HepG2 (cell line): ENCODE measurements around the gene KRTCAP3. TPM values are rescaled to one million over a fixed set of nuclear protein-coding genes. Genes with fewer than 3 reads are reported as not detected.

Source experiments
- AGO1 ChIP-seq: fragments of 200-400 bp; formaldehyde crosslinking; IDR thresholded peaks from 2 replicates; pipeline ENCODE4 v1.6.1; 2017; ENCODE audit warnings: mild to moderate bottlenecking, low read depth, low read length, moderate library complexity; ENCODE audit not compliant: poor library complexity, severe bottlenecking
- ARNT2 ChIP-seq: sonication (generic); formaldehyde crosslinking; IDR thresholded peaks from 2 replicates; pipeline ENCODE4 v1.8.0; 2022; ENCODE audit warnings: mild to moderate bottlenecking, low read depth, missing genetic modification reagents, moderate library complexity
- HNRNPUL1 ChIP-seq: fragments of 200-400 bp; formaldehyde crosslinking; IDR thresholded peaks from 2 replicates; pipeline ENCODE4 v1.6.1; 2017; ENCODE audit warnings: low read depth, mild to moderate bottlenecking, low read length, moderate library complexity
- IRF1 ChIP-seq: sonication (generic); formaldehyde crosslinking; IDR thresholded peaks from 2 replicates; pipeline ENCODE4 v1.4.0; 2020; ENCODE audit warnings: low read depth, mild to moderate bottlenecking, missing genetic modification reagents
- MEIS2 ChIP-seq: sonication (generic); formaldehyde crosslinking; IDR thresholded peaks from 2 replicates; pipeline ENCODE4 v1.9.0; 2021; ENCODE audit warnings: mild to moderate bottlenecking, missing genetic modification reagents
- NFATC3 ChIP-seq: sonication (generic); formaldehyde crosslinking; IDR thresholded peaks from 2 replicates; pipeline ENCODE4 v1.5.1; 2020; ENCODE audit warnings: mild to moderate bottlenecking, missing genetic modification reagents
- NR1H2 ChIP-seq: sonication (generic); formaldehyde crosslinking; IDR thresholded peaks from 2 replicates; pipeline ENCODE4 v1.8.1; 2022; ENCODE audit warnings: low read depth, missing genetic modification reagents, borderline replicate concordance
- PHF8 ChIP-seq: sonication (generic); formaldehyde crosslinking; IDR thresholded peaks from 2 replicates; pipeline ENCODE4 v1.5.0; 2020; ENCODE audit warnings: missing genetic modification reagents
- PRDM10 ChIP-seq: sonication (generic); formaldehyde crosslinking; IDR thresholded peaks from 2 replicates; pipeline ENCODE4 v1.4.0; 2020; ENCODE audit warnings: low read depth, missing genetic modification reagents
- RAD21 ChIP-seq: fragments of 450-650 bp; formaldehyde crosslinking; IDR thresholded peaks from 2 replicates; pipeline ENCODE4 v1.5.0; 2020; ENCODE audit warnings: mild to moderate bottlenecking
- WIZ ChIP-seq: sonication (generic); formaldehyde crosslinking; IDR thresholded peaks from 2 replicates; pipeline ENCODE4 v1.5.1; 2020; ENCODE audit warnings: mild to moderate bottlenecking, missing genetic modification reagents
- ZHX1 ChIP-seq: sonication (generic); formaldehyde crosslinking; IDR thresholded peaks from 2 replicates; pipeline ENCODE4 v1.8.1; 2022; ENCODE audit warnings: low read depth, mild to moderate bottlenecking, missing genetic modification reagents
- ZKSCAN5 ChIP-seq: sonication (generic); formaldehyde crosslinking; IDR thresholded peaks from 2 replicates; pipeline ENCODE4 v1.5.1; 2020; ENCODE audit warnings: mild to moderate bottlenecking, missing genetic modification reagents
- ZNF101 ChIP-seq: sonication (generic); formaldehyde crosslinking; IDR thresholded peaks from 2 replicates; pipeline ENCODE4 v1.4.0; 2020; ENCODE audit warnings: mild to moderate bottlenecking, low read depth, missing genetic modification reagents, borderline replicate concordance
- ZNF414 ChIP-seq: sonication (generic); formaldehyde crosslinking; IDR thresholded peaks from 2 replicates; pipeline ENCODE4 v1.5.0; 2020; ENCODE audit warnings: missing genetic modification reagents
- ZNF776 ChIP-seq: sonication (generic); formaldehyde crosslinking; IDR thresholded peaks from 2 replicates; pipeline ENCODE4 v1.4.0; 2020; ENCODE audit warnings: mild to moderate bottlenecking, missing genetic modification reagents
- ZNF781 ChIP-seq: sonication (generic); formaldehyde crosslinking; IDR thresholded peaks from 2 replicates; pipeline ENCODE4 v1.5.1; 2020; ENCODE audit warnings: borderline replicate concordance, mild to moderate bottlenecking, missing genetic modification reagents; ENCODE audit errors: not compliant biosample characterization
- ZNF782 ChIP-seq: sonication (generic); formaldehyde crosslinking; IDR thresholded peaks from 2 replicates; pipeline ENCODE4 v1.4.0; 2020; ENCODE audit warnings: missing genetic modification reagents, mild to moderate bottlenecking, borderline replicate concordance
- polyA plus RNA-seq, 8 experiments: library from polyadenylated mRNA; depleted of rRNA in 3 of 8; stranded (reverse) in 7 of 8; unstranded in 1 of 8; fragments of >200 nt; fragmentation: Illumina TruSeq in 4 of 8; extraction: Trizol in 4 of 8; gene quantifications; 2 replicates each; pipeline versions ENCODE4 v1.2.1 to v1.2.3, GENCODE V29; 2011 to 2016; ENCODE audit warnings: low read depth in 4 of 8, missing spikeins in 1 of 8, mixed read lengths in 1 of 8; ENCODE audit not compliant: insufficient read depth in 1 of 8
- total RNA-seq, 5 experiments: library from RNA; depleted of rRNA; stranded (reverse); fragments of >200 nt; fragmentation: Illumina TruSeq; extraction: Trizol; gene quantifications; 2 replicates each; pipeline ENCODE4 v1.2.3, GENCODE V29; 2016; ENCODE audit warnings: low read depth in 1 of 5
- TF ChIP-seq, protein P1 (sequence below): sonication (generic); formaldehyde crosslinking; IDR thresholded peaks from 2 replicates; pipeline ENCODE4 v1.4.0; 2020; ENCODE audit warnings: mild to moderate bottlenecking, missing genetic modification reagents

Gene KRTCAP3
- total and polyA plus RNA-seq, 2 of the 13 experiments (the other 11 are each of a cell fraction or from before 2014, with no cell fraction given) = 2.1 to 4.5 TPM

- TF ChIP-seq PHF8 (CRISPR knock-in tag) = peak; percentile 45; the same call in 1 of the 2 replicates
- TF ChIP-seq ZNF781 (CRISPR knock-in tag) = no peak
- TF ChIP-seq AGO1 = peak; percentile 42
- TF ChIP-seq ZNF414 (CRISPR knock-in tag) = no peak
- TF ChIP-seq ARNT2 (CRISPR knock-in tag) = no peak
- TF ChIP-seq ZNF782 = no peak
- TF ChIP-seq WIZ (CRISPR knock-in tag) = no peak
- TF ChIP-seq NR1H2 = no peak
- 0 out of 2 replicates have a peak, but pooled peaks have one; percentile 25 for TF ChIP-seq ZHX1 (CRISPR knock-in tag)
- peak; percentile 50 for TF ChIP-seq RAD21
- TF ChIP-seq MEIS2 (CRISPR knock-in tag) = peak; percentile 90
- TF ChIP-seq ZNF101 (CRISPR knock-in tag) = no peak
- TF ChIP-seq, protein P1, sequence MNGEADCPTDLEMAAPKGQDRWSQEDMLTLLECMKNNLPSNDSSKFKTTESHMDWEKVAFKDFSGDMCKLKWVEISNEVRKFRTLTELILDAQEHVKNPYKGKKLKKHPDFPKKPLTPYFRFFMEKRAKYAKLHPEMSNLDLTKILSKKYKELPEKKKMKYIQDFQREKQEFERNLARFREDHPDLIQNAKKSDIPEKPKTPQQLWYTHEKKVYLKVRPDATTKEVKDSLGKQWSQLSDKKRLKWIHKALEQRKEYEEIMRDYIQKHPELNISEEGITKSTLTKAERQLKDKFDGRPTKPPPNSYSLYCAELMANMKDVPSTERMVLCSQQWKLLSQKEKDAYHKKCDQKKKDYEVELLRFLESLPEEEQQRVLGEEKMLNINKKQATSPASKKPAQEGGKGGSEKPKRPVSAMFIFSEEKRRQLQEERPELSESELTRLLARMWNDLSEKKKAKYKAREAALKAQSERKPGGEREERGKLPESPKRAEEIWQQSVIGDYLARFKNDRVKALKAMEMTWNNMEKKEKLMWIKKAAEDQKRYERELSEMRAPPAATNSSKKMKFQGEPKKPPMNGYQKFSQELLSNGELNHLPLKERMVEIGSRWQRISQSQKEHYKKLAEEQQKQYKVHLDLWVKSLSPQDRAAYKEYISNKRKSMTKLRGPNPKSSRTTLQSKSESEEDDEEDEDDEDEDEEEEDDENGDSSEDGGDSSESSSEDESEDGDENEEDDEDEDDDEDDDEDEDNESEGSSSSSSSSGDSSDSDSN (CRISPR knock-in tag) = peak; percentile 76; the same call in 1 of the 2 replicates
- TF ChIP-seq IRF1 = 0 out of 2 replicates have a peak, but pooled peaks have one; percentile 36
- no peak for TF ChIP-seq ZNF776
- no peak; the same call in 1 of the 2 replicates for TF ChIP-seq PRDM10 (CRISPR knock-in tag)
- no peak for TF ChIP-seq NFATC3 (CRISPR knock-in tag)
- TF ChIP-seq ZKSCAN5 (CRISPR knock-in tag) = no peak
- no peak for TF ChIP-seq HNRNPUL1
These were observed 13.1 kb upstream of the KRTCAP3 start (continued) for GRCh38 chr2:27428978-27429541.
